CD4-positive, alpha-beta memory T cell (primary cell): ENCODE results near the gene ZBTB3. TPM values are rescaled to one million over a fixed set of nuclear protein-coding genes. Genes with fewer than 3 reads are reported as not detected.

ENCODE experiments used
- CTCF ChIA-PET: fragments of 350-600 bp; sonication (Branson Sonifier 250); formaldehyde crosslinking; loops from one replicate; lab custom pipeline; 2021; ENCODE audit warnings: inconsistent platforms; ENCODE audit not compliant: partially characterized antibody; lab: Charles Lee
- POLR2A ChIA-PET: fragments of 350-600 bp; sonication (Branson Sonifier 250); formaldehyde crosslinking; loops from one replicate; lab custom pipeline; 2021; ENCODE audit not compliant: partially characterized antibody; lab: Charles Lee
- DNase-seq, 5 donors: peaks; one replicate each; pipeline versions ENCODE4 v3.0.0 to v3.0.0-alpha.2; 2020 to 2022; ENCODE audit warnings: mixed read lengths in 1 of 5
- H3K27ac ChIP-seq: one replicate; pipeline ENCODE4 v1.7.0; 2013; ENCODE audit warnings: low read depth, low read length
- H3K27me3 ChIP-seq: 2 replicates; pipeline ENCODE4 v1.7.0; 2013; ENCODE audit warnings: mild to moderate bottlenecking, low read length, moderate library complexity; ENCODE audit not compliant: insufficient read depth
- H3K36me3 ChIP-seq: 2 replicates; pipeline ENCODE4 v1.7.0; 2013; ENCODE audit warnings: mild to moderate bottlenecking, low read length, moderate library complexity; ENCODE audit not compliant: insufficient read depth
- H3K4me1 ChIP-seq: 2 replicates; pipeline ENCODE4 v1.7.0; 2013; ENCODE audit warnings: mild to moderate bottlenecking, low read length, moderate library complexity; ENCODE audit not compliant: insufficient read depth
- H3K4me3 ChIP-seq, 2 donors: one replicate each; pipeline ENCODE4 v1.7.0; 2013; ENCODE audit warnings: low read length in 2 of 2, mild to moderate bottlenecking in 1 of 2
- H3K9me3 ChIP-seq, 2 donors: one replicate each; pipeline ENCODE4 v1.7.0; 2013; ENCODE audit warnings: low read length in 2 of 2, control low read depth in 1 of 2; ENCODE audit not compliant: control insufficient read depth in 1 of 2
- H3K27ac Mint-ChIP-seq, 7 donors: one replicate each; pipeline ENCODE4 v1.8.0; 2020 to 2021; ENCODE audit warnings: mixed read lengths in 7 of 7, mild to moderate bottlenecking in 6 of 7, inconsistent platforms in 3 of 7, moderate library complexity in 3 of 7
- H3K27me3 Mint-ChIP-seq, 2 donors: one replicate each; pipeline ENCODE4 v1.8.0; 2020 to 2021; ENCODE audit warnings: mixed read lengths in 2 of 2
- H3K36me3 Mint-ChIP-seq, 2 donors: one replicate each; pipeline ENCODE4 v1.8.0; 2020 to 2021; ENCODE audit warnings: mixed read lengths in 2 of 2, inconsistent platforms in 1 of 2, mild to moderate bottlenecking in 1 of 2
- H3K4me1 Mint-ChIP-seq, 4 donors: one replicate each; pipeline ENCODE4 v1.8.0; 2020 to 2021; ENCODE audit warnings: mixed read lengths in 4 of 4, mild to moderate bottlenecking in 1 of 4
- H3K4me3 Mint-ChIP-seq, 8 donors: one replicate each; pipeline ENCODE4 v1.8.0; 2020 to 2021; ENCODE audit warnings: mixed read lengths in 8 of 8, mild to moderate bottlenecking in 7 of 8, moderate library complexity in 6 of 8, inconsistent platforms in 3 of 8
- H3K9me3 Mint-ChIP-seq, 8 donors: one replicate each; pipeline ENCODE4 v1.8.0; 2020 to 2021; ENCODE audit warnings: mixed read lengths in 8 of 8, mild to moderate bottlenecking in 5 of 8, inconsistent platforms in 3 of 8, moderate library complexity in 1 of 8
- intact Hi-C: fragments of 100-400 bp; cut with micrococcal nuclease; formaldehyde crosslinking; loops from one replicate; pipeline ENCODE4 v1.15.1; 2023
- polyA plus RNA-seq, 2 donors: library from polyadenylated mRNA; unstranded; fragments of 300-500 nt; fragmentation: Illumina TruSeq; gene quantifications; one replicate each; pipeline ENCODE4 v1.2.3, GENCODE V29; 2021
- total RNA-seq, 2 experiments: library from RNA; stranded (reverse); gene quantifications; one replicate each; pipeline ENCODE4 v1.2.3, GENCODE V29; 2021

Gene ZBTB3
- total and polyA plus RNA-seq, 4 experiments from 2014 or later: 6.0 to 27.9 (median 17.9) TPM

DNA sequence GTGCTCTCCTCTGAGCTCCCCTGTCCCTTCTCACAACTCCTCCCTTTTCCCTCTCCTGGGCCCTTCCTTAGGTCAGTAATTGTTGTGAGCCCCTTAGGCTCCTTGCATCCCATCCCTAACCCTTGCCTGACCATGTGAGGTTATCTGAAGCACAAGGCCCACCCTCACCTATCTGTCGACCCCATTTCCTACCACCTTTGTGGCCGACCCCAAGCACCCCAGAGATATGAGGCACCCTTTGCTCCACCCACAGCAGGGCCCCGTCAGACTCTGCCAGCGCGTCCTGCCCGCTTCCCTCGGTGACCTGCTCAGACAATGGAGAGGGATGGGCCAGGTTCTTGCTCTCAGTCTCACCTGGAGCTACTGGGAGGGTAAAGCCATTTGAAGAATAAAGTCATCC, 45.2 kb downstream of the ZBTB3 start:
- Histone ChIP-seq H3K9me3 (no peaks in the 10 kb centered on the region), H3K4me1 (peaks cover 67% of the 10 kb centered on the region), H3K27me3 (no peaks in the 10 kb centered on the region), H3K27ac (peak overlapping the region; percentile 97), H3K4me3 (peak overlapping the region; percentile 70 to 77), H3K36me3 (peaks cover 14% of the 10 kb centered on the region)
- Mint-ChIP-seq H3K36me3 (peaks cover 9 to 41% of the 10 kb centered on the region in 2 donors), H3K9me3 (no peaks in the 10 kb centered on the region), H3K27ac (peak overlapping the region; percentile 93 to 99 (median 99)), H3K27me3 (no peaks in the 10 kb centered on the region), H3K4me3 (peak overlapping the region; percentile 90 to 98 (median 94)), H3K4me1 (peaks cover 33 to 68% (median 52%) of the 10 kb centered on the region in 4 donors)
- ChIA-PET POLR2A (interaction anchor here (0.7 to 14.3 kb wide), 39 partner anchors 8 to 306 kb away, joined by 3 to 283 read pairs (median 7); partner anchors contain the start of genes B3GAT3, C11orf98, CSKMT and EEF1G), CTCF (interaction anchor here (0.6 to 3.0 kb wide), 6 partner anchors 15 to 284 kb away, joined by 3 to 11 read pairs (median 4); partner anchors contain the start of genes C11orf98, CSKMT, HNRNPUL2 and SLC3A2)
- intact Hi-C loops: loop anchor here (1.0 to 2.0 kb wide), 11 partner anchors 19 to 148 kb away; partner anchors contain the start of genes C11orf98, CSKMT, GANAB and HNRNPUL2
- peak in 1 of 5 donors; percentile 58 for DNase-seq

DNA sequence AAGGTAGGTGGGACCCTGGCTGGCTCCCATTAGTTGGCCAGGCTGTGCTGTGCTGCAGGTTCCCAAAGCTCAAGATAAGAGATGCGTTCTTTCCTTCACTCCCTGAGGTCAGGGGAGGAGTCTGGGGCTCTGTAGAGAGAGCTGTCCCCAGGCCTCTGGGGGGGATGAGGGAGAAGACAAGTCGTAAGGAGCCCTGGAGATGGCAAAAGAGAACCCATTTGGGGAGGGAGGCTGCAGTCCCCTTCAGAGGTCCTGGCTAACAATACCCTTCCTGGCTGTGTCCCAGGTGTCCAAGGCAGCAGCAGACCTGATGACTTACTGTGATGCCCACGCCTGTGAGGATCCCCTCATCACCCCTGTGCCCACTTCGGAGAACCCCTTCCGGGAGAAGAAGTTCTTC, 45.6 kb downstream of the ZBTB3 start:
- DNase-seq: no peak
- ChIA-PET POLR2A (interaction anchor here (0.9 to 14.3 kb wide), 33 partner anchors 7 to 173 kb away, joined by 3 to 283 read pairs (median 11); partner anchors contain the start of genes B3GAT3, C11orf98, CSKMT and EML3), CTCF (interaction anchor here (0.9 to 1.7 kb wide), 3 partner anchors 19 to 284 kb away, joined by 3 to 4 read pairs (median 4); partner anchors contain the start of genes C11orf98, CSKMT and HNRNPUL2)
- intact Hi-C loops: loop anchor here (2.0 kb wide), 2 partner anchors 124 to 132 kb away; partner anchors contain the start of genes STX5 and TEX54
- Mint-ChIP-seq H3K36me3 (peaks cover 5 to 37% of the 10 kb centered on the region in 2 donors), H3K9me3 (no peaks in the 10 kb centered on the region), H3K27me3 (no peaks in the 10 kb centered on the region), H3K4me1 (peaks cover 30 to 64% (median 49%) of the 10 kb centered on the region in 4 donors), H3K4me3 (peak overlapping the region; percentile 90 to 98 (median 94)), H3K27ac (peak overlapping the region; percentile 93 to 99 (median 99))
- Histone ChIP-seq H3K27me3 (no peaks in the 10 kb centered on the region), H3K9me3 (no peaks in the 10 kb centered on the region), H3K27ac (peak overlapping the region; percentile 97), H3K4me1 (peaks cover 63% of the 10 kb centered on the region), H3K4me3 (peak overlapping the region; percentile 70 to 77), H3K36me3 (peaks cover 10% of the 10 kb centered on the region)

DNA sequence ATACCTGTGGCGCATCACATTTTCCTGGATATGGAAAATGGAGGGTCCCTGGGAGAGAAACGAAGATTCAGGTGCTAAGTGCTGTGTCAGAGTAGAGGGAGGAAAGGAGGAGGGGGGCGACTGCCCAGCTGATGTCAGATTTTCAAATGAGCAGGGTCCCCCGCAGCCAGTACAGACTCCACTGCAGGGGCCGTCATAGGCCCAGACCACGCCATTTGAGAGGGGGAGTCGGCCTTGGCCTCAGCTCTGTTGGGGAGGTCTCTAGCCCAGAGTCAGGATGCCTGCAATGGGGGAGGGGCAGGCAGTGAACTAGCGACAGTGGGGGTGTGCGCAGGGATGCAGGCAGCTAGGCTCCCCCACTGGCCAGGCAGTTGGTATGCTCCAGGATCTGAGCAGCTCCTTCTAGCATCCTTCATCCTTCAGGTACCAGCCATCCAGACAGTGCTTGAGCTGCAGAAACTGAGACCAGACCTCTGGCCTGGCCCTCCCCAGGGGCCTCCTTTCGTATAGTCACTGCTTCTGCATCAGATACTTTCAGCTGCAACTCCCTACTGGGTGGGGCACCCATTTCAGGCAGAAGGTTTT, 46.6 kb downstream of the ZBTB3 start, which contains the start of the genes BSCL2 and GNG3:
BSCL2 (minus strand) TSS at position 148 of the 585 bp plus-strand sequence. CDS start 229 bp downstream, outside the sequence.
GNG3 (plus strand) TSS at position 400 of the 585 bp plus-strand sequence. CDS start 620 bp downstream, outside the sequence.
- Mint-ChIP-seq H3K36me3 (peaks cover 4 to 28% of the 10 kb centered on the region in 2 donors), H3K4me3 (peak within 1 kb of the TSS; percentile 90 to 98 (median 94)), H3K9me3 (no peaks in the 10 kb centered on the region), H3K27ac (peak within 1 kb of the TSS; percentile 93 to 99 (median 99)), H3K27me3 (no peaks in the 10 kb centered on the region), H3K4me1 (peaks cover 23 to 54% (median 39%) of the 10 kb centered on the region in 4 donors)
- CTCF ChIA-PET: interaction anchor here (1.0 to 1.3 kb wide), 2 partner anchors 63 to 79 kb away, joined by 3 read pairs; no protein-coding TSS in a partner anchor
- no peak for DNase-seq
- H3K27ac ChIP-seq: peak within 1 kb of the TSS; percentile 97
- H3K9me3 ChIP-seq: no peaks in the 10 kb centered on the region
- H3K36me3 ChIP-seq: peaks cover 8% of the 10 kb centered on the region
- no peaks in the 10 kb centered on the region for H3K27me3 ChIP-seq
- peak within 1 kb of the TSS; percentile 70 to 86 for H3K4me3 ChIP-seq
- peaks cover 52% of the 10 kb centered on the region for H3K4me1 ChIP-seq
- POLR2A ChIA-PET: interaction anchor here (0.8 to 14.3 kb wide), 20 partner anchors 16 to 174 kb away, joined by 3 to 283 read pairs (median 20); partner anchors contain the start of genes C11orf98, CSKMT, EML3 and GANAB
- intact Hi-C loops: no loop called here

DNA sequence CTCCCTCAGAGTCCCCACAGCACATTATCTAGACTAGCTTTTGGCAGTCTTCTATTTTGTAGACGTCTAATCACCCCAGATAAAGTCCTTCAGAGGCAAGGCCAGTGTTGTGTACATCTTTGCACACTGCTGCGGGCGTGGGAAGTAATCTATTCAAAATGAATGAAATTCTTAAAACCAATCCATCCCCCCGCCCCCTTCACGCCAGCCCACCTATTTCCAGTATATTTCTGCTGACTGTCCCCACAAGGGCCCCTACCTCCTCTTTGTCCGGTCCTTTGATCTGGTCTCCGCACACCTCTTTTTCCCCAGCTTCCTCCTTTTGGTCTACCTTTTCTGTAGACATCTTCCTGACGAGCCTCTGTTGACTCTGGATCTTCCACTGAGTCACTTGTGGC, 47.1 kb downstream of the ZBTB3 start:
- Mint-ChIP-seq H3K4me3 (peak overlapping the region; percentile 69 to 95 (median 87)), H3K27ac (peak overlapping the region; percentile 77 to 98 (median 84)), H3K4me1 (peaks cover 21 to 51% (median 36%) of the 10 kb centered on the region in 4 donors), H3K36me3 (peaks cover 3 to 24% of the 10 kb centered on the region in 2 donors), H3K27me3 (no peaks in the 10 kb centered on the region), H3K9me3 (no peaks in the 10 kb centered on the region)
- intact Hi-C loops: no loop called here
- H3K4me1 ChIP-seq: peaks cover 50% of the 10 kb centered on the region
- no peak for DNase-seq
- ChIA-PET CTCF (interaction anchor here (1.0 to 1.9 kb wide), 5 partner anchors 11 to 80 kb away, joined by 3 to 11 read pairs (median 5); no protein-coding TSS in a partner anchor), POLR2A (interaction anchor here (0.7 to 14.3 kb wide), 29 partner anchors 10 to 1564 kb away, joined by 3 to 283 read pairs (median 6); partner anchors contain the start of genes AHNAK, B3GAT3, C11orf98 and CSKMT)
- H3K36me3 ChIP-seq: peaks cover 5% of the 10 kb centered on the region
- H3K4me3 ChIP-seq: peak overlapping the region; percentile 49 to 86
- H3K27ac ChIP-seq: peak overlapping the region; percentile 78
- H3K27me3 ChIP-seq: no peaks in the 10 kb centered on the region
- no peaks in the 10 kb centered on the region for H3K9me3 ChIP-seq

DNA sequence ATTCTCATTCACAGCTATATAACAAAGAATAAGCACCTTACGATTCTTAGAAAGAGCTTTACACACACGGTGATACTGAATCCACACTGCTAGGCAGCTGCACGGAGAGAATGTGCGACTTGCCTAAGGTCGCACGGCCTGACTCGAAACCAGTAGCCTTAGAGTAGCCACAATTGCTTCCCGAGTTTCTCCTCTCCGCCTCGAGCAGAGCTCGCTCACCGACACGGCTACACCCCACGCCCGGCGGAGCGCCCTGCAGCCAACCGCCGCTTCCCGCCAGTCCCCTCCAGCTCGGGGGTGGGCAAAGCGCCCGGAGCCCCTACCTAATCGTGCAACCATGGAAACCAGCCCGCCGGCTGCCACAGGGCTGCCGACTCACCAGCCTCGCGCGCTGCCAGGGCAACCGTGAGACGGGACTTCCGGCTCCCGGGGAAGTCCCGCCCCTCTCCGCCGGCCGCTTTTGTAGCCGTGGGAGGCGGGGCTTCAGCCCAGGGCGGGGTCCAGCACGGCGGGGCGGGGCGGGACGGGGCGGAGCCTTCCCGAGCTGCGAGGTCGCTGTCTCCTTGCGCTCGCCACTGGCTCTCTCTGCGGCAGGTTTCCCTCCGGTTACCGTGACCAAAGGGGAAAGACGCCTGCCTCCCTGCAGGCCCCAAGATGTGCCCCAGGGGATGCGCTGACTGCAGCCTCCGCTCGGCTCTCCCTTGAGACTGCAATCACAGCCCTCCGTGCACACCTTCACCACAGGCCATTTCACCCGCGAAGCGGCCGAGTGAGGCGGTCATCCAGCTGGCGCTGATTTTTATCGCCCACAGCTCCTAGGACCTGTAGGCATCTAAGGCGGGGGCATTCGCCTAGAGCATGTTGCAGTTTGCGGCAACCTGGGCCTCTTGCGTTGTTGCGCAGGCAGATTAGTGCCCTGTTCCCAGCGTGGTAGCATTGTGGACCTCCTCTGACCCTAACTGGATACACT, 47.8 kb downstream of the ZBTB3 start:
- Mint-ChIP-seq H3K27me3 (no peaks in the 10 kb centered on the region), H3K27ac (peak overlapping the region; percentile 91 to 98 (median 94)), H3K4me3 (peak overlapping the region; percentile 86 to 95 (median 89)), H3K4me1 (peaks cover 21 to 51% (median 36%) of the 10 kb centered on the region in 4 donors), H3K36me3 (peaks cover 4 to 21% of the 10 kb centered on the region in 2 donors), H3K9me3 (no peaks in the 10 kb centered on the region)
- DNase-seq: peak; percentile 90 to 95 (median 91)
- POLR2A ChIA-PET: interaction anchor here (0.6 to 14.3 kb wide), 33 partner anchors 10 to 1565 kb away, joined by 3 to 283 read pairs (median 6); partner anchors contain the start of genes AHNAK, B3GAT3, C11orf98 and CSKMT
- Histone ChIP-seq H3K27ac (peak overlapping the region; percentile 78), H3K36me3 (no peaks in the 10 kb centered on the region), H3K4me3 (peak overlapping the region; percentile 69 to 86), H3K27me3 (no peaks in the 10 kb centered on the region), H3K4me1 (peaks cover 50% of the 10 kb centered on the region), H3K9me3 (no peaks in the 10 kb centered on the region)
- CTCF ChIA-PET: interaction anchor here (0.9 to 1.9 kb wide), 8 partner anchors 10 to 112 kb away, joined by 3 to 11 read pairs (median 4); no protein-coding TSS in a partner anchor
- intact Hi-C loops: no loop called here

DNA sequence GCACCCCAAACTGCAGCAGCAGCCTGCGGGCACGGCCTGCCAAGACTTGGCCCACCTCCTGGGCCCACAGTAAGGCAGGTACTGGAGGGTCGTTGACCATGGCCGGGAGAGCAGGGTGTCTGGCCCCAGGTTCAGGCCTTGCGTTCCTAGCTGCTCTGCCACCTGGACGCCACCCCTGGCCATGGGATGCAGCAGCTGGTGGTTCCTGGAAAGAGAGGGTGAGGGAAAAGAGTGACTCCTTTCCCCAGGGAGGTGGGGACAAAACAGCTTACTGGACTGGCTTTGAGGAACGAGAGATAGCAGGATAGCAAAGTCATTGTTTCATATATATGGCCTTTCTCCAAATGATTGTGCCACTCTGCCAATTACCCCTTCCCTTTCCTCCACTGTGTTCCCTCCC, 48.5 kb downstream of the ZBTB3 start:
- H3K27me3 Mint-ChIP-seq: no peaks in the 10 kb centered on the region
- peak overlapping the region; percentile 86 to 95 (median 89) for H3K4me3 Mint-ChIP-seq
- H3K27ac Mint-ChIP-seq: peak overlapping the region; percentile 91 to 96 (median 94)
- ChIA-PET CTCF (interaction anchor here (0.9 to 1.9 kb wide), 6 partner anchors 9 to 111 kb away, joined by 3 to 11 read pairs (median 4); no protein-coding TSS in a partner anchor), POLR2A (interaction anchor here (0.6 to 14.3 kb wide), 26 partner anchors 9 to 1566 kb away, joined by 3 to 283 read pairs (median 8); partner anchors contain the start of genes C11orf98, CSKMT, EEF1G and EML3)
- H3K4me1 ChIP-seq: peaks cover 46% of the 10 kb centered on the region
- no peaks in the 10 kb centered on the region for H3K9me3 ChIP-seq
- no peaks in the 10 kb centered on the region for H3K9me3 Mint-ChIP-seq
- H3K4me1 Mint-ChIP-seq: peaks cover 21 to 48% (median 36%) of the 10 kb centered on the region in 4 donors
- intact Hi-C loops: no loop called here
- no peaks in the 10 kb centered on the region for H3K27me3 ChIP-seq
- H3K27ac ChIP-seq: peak overlapping the region; percentile 78
- H3K36me3 ChIP-seq: no peaks in the 10 kb centered on the region
- no peak for DNase-seq
- H3K36me3 Mint-ChIP-seq: peaks cover 6 to 20% of the 10 kb centered on the region in 2 donors
- H3K4me3 ChIP-seq: peak overlapping the region; percentile 69 to 86
